Kidney (tissue), 14 donors: ENCODE results near the gene SGSH. TPM values are rescaled to one million over a fixed set of nuclear protein-coding genes. Genes with fewer than 3 reads are reported as not detected.

Source experiments
- DNase-seq, 5 donors: peaks; one replicate each; pipeline ENCODE4 v3.0.0-alpha.2; 2013 to 2020
- FAIRE-seq: peaks from 2 replicates; lab custom pipeline; 2012; peaks lifted over from hg19 to GRCh38; lab: Jason Lieb, UNC
- H3K27ac ChIP-seq, 2 donors: one replicate each; pipeline ENCODE4 v1.7.0; 2013; ENCODE audit warnings: low read depth in 2 of 2, low read length in 2 of 2, inconsistent platforms in 1 of 2
- H3K27me3 ChIP-seq: one replicate; pipeline ENCODE4 v1.7.1; 2013; ENCODE audit warnings: low read length, inconsistent platforms; ENCODE audit not compliant: control insufficient read depth, insufficient read depth
- H3K36me3 ChIP-seq, 3 donors: one replicate each; pipeline versions ENCODE4 v1.7.0 to v1.7.1; 2013; ENCODE audit warnings: low read length in 3 of 3, control low read depth in 1 of 3, inconsistent platforms in 1 of 3; ENCODE audit not compliant: insufficient read depth in 3 of 3, control insufficient read depth in 2 of 3
- H3K4me1 ChIP-seq, 3 donors: one replicate each; pipeline versions ENCODE4 v1.7.0 to v1.7.1; 2013; ENCODE audit warnings: low read length in 3 of 3, inconsistent platforms in 1 of 3, low read depth in 1 of 3; ENCODE audit not compliant: control insufficient read depth in 2 of 3, insufficient read depth in 2 of 3
- H3K4me3 ChIP-seq, 3 donors: one replicate each; pipeline versions ENCODE4 v1.7.0 to v1.8.1; 2013; ENCODE audit warnings: low read length in 3 of 3, control low read depth in 1 of 3, inconsistent platforms in 1 of 3
- H3K9ac ChIP-seq, 3 donors: one replicate each; pipeline versions ENCODE4 v1.7.0 to v1.7.1; 2013; ENCODE audit warnings: low read length in 3 of 3, control low read depth in 1 of 3, inconsistent platforms in 1 of 3
- H3K9me3 ChIP-seq, 3 donors: one replicate each; pipeline versions ENCODE4 v1.7.0 to v1.7.1; 2013; ENCODE audit warnings: low read length in 3 of 3, control low read depth in 1 of 3, inconsistent platforms in 1 of 3; ENCODE audit not compliant: control insufficient read depth in 2 of 3, insufficient read depth in 1 of 3
- CTCF ChIP-seq: IDR thresholded peaks from 3 replicates; pipeline ENCODE4 v1.5.1; 2012; ENCODE audit warnings: mild to moderate bottlenecking, moderate library complexity, borderline replicate concordance; ENCODE audit not compliant: insufficient read depth; ENCODE audit errors: extremely low read depth
- intact Hi-C: fragments of 100-400 bp; cut with DNase I; formaldehyde crosslinking; loops from one replicate; pipeline ENCODE4 v1.11.1; 2022
- polyA plus RNA-seq: library from polyadenylated mRNA; stranded (reverse); fragments of 350-450 nt; fragmentation: Illumina TruSeq; extraction: RNeasy Lipid Tissue Mini Kit (QIAGEN cat#74804); gene quantifications from one replicate; pipeline ENCODE4 v1.2.3, GENCODE V29; 2014; ENCODE audit warnings: low read depth, low replicate concordance; ENCODE audit not compliant: insufficient read depth
- total RNA-seq: library from RNA; stranded (reverse); fragmentation: NEBNext Ultra II Directional; extraction: Animal tissue kit (Norgen Biotek cat#: 25700); gene quantifications from one replicate; pipeline ENCODE4 v1.2.1, GENCODE V29; 2021
- donor health status: control.
- donor health status: control.
- donor health status: control.
- donor health status: control.
- donor health status: control.
- donor health status: DM: yes; HTN: yes; CAD: no.
- donor health status: Normal renal cell carcinoma (clear cell type).

The SGSH gene
- total and polyA plus RNA-seq, 2 donors from 2014 or later = 25.9 to 63.2 TPM

- Histone ChIP-seq H3K9ac (no peak overlapping the region), H3K27me3 (no peaks in the 10 kb centered on the region), H3K4me3 (no peak overlapping the region), H3K4me1 (peaks cover 0 to 2% (median 0%) of the 10 kb centered on the region in 3 donors), H3K9me3 (no peaks in the 10 kb centered on the region), H3K36me3 (peaks cover 0 to 16% (median 15%) of the 10 kb centered on the region in 3 donors), H3K27ac (no peak overlapping the region)
- no peak for TF ChIP-seq CTCF
- intact Hi-C loops = no loop called here
- peak in 1 of 5 donors; percentile 56 for DNase-seq
- FAIRE-seq = no peak
Measured at GRCh38 chr17:80214012-80214877, 5.9 kb downstream of the SGSH start.

GRCh38 chr17:80213643-80213975, 6.5 kb downstream of the SGSH start:
- peaks cover 0 to 16% (median 15%) of the 10 kb centered on the region in 3 donors for H3K36me3 ChIP-seq
- intact Hi-C loops = no loop called here
- TF ChIP-seq CTCF = no peak
- no peak overlapping the region for H3K9ac ChIP-seq
- no peaks in the 10 kb centered on the region for H3K9me3 ChIP-seq
- peaks cover 0 to 2% (median 0%) of the 10 kb centered on the region in 3 donors for H3K4me1 ChIP-seq
- H3K27me3 ChIP-seq = no peaks in the 10 kb centered on the region
- FAIRE-seq = no peak
- H3K4me3 ChIP-seq = no peak overlapping the region
- DNase-seq = peak in 1 of 5 donors; percentile 72
- no peak overlapping the region for H3K27ac ChIP-seq

GRCh38 chr17:80212962-80213642, 7.0 kb downstream of the SGSH start:
- Histone ChIP-seq H3K9me3 (no peaks in the 10 kb centered on the region), H3K27me3 (no peaks in the 10 kb centered on the region), H3K36me3 (peaks cover 0 to 16% (median 15%) of the 10 kb centered on the region in 3 donors), H3K4me1 (no peaks in the 10 kb centered on the region), H3K9ac (no peak overlapping the region), H3K4me3 (no peak overlapping the region), H3K27ac (no peak overlapping the region)
- TF ChIP-seq CTCF = no peak
- DNase-seq = no peak
- intact Hi-C loops = no loop called here
- FAIRE-seq = no peak
